ENCODE results near the gene DYNC1I2. TPM values are rescaled to one million over a fixed set of nuclear protein-coding genes. Genes with fewer than 3 reads are reported as not detected.

Gene DYNC1I2
- polyA plus RNA-seq, 1 of the 3 experiments (the other 2 are of a cell fraction): 99.7 TPM

DNA sequence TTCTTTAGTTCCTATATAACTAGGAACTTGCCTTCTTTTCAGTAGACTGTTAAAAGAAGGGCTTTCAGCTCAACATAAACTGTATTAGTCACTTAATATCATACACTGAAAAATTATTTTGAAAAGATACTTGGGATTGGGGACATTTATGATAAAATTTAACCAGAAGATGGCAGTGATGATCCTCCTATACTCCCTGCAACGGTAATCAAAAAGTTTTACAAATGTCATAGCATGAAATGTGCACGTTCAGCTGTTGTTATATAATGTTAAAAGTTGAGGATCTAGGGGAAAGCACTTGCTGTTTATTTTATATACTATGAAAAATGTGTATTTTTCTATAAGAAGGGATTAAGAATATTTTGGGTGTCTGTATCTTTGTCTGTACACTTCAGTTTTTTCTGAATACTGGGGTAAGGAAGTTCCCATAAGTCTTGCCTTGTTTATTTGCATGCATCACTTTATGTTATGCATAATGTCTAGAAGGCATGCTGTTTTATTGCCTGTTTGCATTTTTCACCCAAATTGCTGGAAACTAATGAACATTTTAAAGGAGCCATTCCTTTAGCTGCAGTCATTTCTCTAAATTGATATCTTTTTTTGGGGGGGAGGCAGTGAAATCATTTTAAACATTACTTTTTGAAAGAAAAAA lies 19.0 kb downstream of the DYNC1I2 start:
- Histone ChIP-seq H2AFZ (ENCODE audit: low read depth) (no peak overlapping the region), H3K9me2 (no peaks in the 10 kb centered on the region), H3K79me2 (ENCODE audit: insufficient read depth) (peaks cover 93% of the 10 kb centered on the region), H3K4me3 (ENCODE audit: low read depth in 2 of 2, low read length in 1 of 2) (no peak overlapping the region), H3K9ac (no peak overlapping the region), H3K9me3 (no peaks in the 10 kb centered on the region), H3K27ac (ENCODE audit: low read depth in 2 of 2, low read length in 1 of 2) (no peak overlapping the region; a peak in 1 of 4 replicates), H3K36me3 (replicated peaks in 1 of 2; ENCODE audit: control insufficient read depth in 1 of 2, insufficient read depth in 2 of 2, low read length in 1 of 2) (peaks cover 10 to 25% of the 10 kb centered on the region in 2 experiments), H3K4me2 (no peak overlapping the region), H3K27me3 (ENCODE audit: insufficient read depth) (no peaks in the 10 kb centered on the region), H3K4me1 (ENCODE audit: control insufficient read depth in 1 of 2, insufficient read depth in 2 of 2, low read depth in 1 of 2, low read length in 1 of 2) (peaks cover 0 to 48% of the 10 kb centered on the region in 2 experiments; a peak in 3 of 4 replicates), H4K20me1 (ENCODE audit: insufficient read depth) (peaks cover 48% of the 10 kb centered on the region), H3F3A (replicated peaks; ENCODE audit: insufficient read depth) (peaks cover 40% of the 10 kb centered on the region)
- 24% methylated on average over 2 of the region's 2 CpGs for WGBS (ENCODE audit: low lambda C conversion rate)
- TF ChIP-seq RFX5 (IDR thresholded peaks at IDR 0.05; ENCODE audit: low read length): no peak
- TF ChIP-seq, protein P1, sequence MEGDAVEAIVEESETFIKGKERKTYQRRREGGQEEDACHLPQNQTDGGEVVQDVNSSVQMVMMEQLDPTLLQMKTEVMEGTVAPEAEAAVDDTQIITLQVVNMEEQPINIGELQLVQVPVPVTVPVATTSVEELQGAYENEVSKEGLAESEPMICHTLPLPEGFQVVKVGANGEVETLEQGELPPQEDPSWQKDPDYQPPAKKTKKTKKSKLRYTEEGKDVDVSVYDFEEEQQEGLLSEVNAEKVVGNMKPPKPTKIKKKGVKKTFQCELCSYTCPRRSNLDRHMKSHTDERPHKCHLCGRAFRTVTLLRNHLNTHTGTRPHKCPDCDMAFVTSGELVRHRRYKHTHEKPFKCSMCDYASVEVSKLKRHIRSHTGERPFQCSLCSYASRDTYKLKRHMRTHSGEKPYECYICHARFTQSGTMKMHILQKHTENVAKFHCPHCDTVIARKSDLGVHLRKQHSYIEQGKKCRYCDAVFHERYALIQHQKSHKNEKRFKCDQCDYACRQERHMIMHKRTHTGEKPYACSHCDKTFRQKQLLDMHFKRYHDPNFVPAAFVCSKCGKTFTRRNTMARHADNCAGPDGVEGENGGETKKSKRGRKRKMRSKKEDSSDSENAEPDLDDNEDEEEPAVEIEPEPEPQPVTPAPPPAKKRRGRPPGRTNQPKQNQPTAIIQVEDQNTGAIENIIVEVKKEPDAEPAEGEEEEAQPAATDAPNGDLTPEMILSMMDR (IDR thresholded peaks at IDR 0.05): peak; percentile 66
- TF ChIP-seq, protein P2, sequence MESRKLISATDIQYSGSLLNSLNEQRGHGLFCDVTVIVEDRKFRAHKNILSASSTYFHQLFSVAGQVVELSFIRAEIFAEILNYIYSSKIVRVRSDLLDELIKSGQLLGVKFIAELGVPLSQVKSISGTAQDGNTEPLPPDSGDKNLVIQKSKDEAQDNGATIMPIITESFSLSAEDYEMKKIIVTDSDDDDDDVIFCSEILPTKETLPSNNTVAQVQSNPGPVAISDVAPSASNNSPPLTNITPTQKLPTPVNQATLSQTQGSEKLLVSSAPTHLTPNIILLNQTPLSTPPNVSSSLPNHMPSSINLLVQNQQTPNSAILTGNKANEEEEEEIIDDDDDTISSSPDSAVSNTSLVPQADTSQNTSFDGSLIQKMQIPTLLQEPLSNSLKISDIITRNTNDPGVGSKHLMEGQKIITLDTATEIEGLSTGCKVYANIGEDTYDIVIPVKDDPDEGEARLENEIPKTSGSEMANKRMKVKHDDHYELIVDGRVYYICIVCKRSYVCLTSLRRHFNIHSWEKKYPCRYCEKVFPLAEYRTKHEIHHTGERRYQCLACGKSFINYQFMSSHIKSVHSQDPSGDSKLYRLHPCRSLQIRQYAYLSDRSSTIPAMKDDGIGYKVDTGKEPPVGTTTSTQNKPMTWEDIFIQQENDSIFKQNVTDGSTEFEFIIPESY (IDR thresholded peaks at IDR 0.05; ENCODE audit: borderline replicate concordance, low read depth): no peak
- no peak for TF ChIP-seq ELF1 (IDR thresholded peaks at IDR 0.05)
- no peak for TF ChIP-seq NFIC (IDR thresholded peaks at IDR 0.05; ENCODE audit: borderline replicate concordance)
- peak; percentile 69 for TF ChIP-seq RAD21 (IDR thresholded peaks at IDR 0.05; ENCODE audit: low read length)
- no peak for TF ChIP-seq MXI1 (IDR thresholded peaks at IDR 0.05; ENCODE audit: low read depth, low read length)
- no peak for TF ChIP-seq TCF12 (IDR thresholded peaks at IDR 0.05)
- peak; percentile 29; the same call in 1 of the 2 replicates for TF ChIP-seq SMC3 (IDR thresholded peaks at IDR 0.05; ENCODE audit: low read depth, low read length)
- ChIA-PET CTCF (interaction anchor here (0.5 to 7.7 kb wide), 26 partner anchors 8 to 759 kb away, joined by 3 to 96 read pairs (median 4); partner anchors contain the start of genes DLX2 and DYNC1I2), POLR2A (interaction anchor here (0.5 to 0.6 kb wide), 2 partner anchors 75 to 409 kb away, joined by 3 read pairs; no protein-coding TSS in a partner anchor)
- peak; percentile 31 for DNase-seq

DNA sequence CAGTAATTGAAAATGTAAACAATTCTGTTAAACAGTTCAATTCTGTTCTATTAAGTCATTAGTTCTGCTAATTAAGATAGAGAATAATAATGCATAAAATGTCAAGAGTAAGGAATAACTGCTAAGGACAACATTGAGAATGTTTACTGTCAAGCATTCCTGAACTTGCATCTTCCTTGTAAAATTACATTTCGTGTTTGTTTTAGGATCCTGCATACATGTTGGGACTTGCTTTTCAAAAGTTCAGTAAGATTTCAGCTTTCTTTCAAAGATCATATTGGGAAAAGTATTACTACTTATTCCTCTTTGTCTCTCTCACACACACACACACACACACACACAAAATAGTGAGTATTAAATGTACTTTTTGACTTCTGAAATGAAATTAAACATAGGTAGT lies 20.5 kb downstream of the DYNC1I2 start:
- Histone ChIP-seq H3K4me3 (ENCODE audit: low read depth in 2 of 2, low read length in 1 of 2) (no peak overlapping the region), H3K79me2 (ENCODE audit: insufficient read depth) (peaks cover 83% of the 10 kb centered on the region), H3K9me2 (no peaks in the 10 kb centered on the region), H3K27me3 (ENCODE audit: insufficient read depth) (no peaks in the 10 kb centered on the region), H3K36me3 (replicated peaks in 1 of 2; ENCODE audit: control insufficient read depth in 1 of 2, insufficient read depth in 2 of 2, low read length in 1 of 2) (peaks cover 11 to 22% of the 10 kb centered on the region in 2 experiments), H3K9me3 (no peaks in the 10 kb centered on the region), H3F3A (replicated peaks; ENCODE audit: insufficient read depth) (peaks cover 48% of the 10 kb centered on the region), H3K4me1 (ENCODE audit: control insufficient read depth in 1 of 2, insufficient read depth in 2 of 2, low read depth in 1 of 2, low read length in 1 of 2) (peaks cover 0 to 48% of the 10 kb centered on the region in 2 experiments; a peak in 2 of 4 replicates), H3K4me2 (no peak overlapping the region), H3K9ac (no peak overlapping the region), H4K20me1 (ENCODE audit: insufficient read depth) (peaks cover 42% of the 10 kb centered on the region), H2AFZ (ENCODE audit: low read depth) (no peak overlapping the region), H3K27ac (ENCODE audit: low read depth in 2 of 2, low read length in 1 of 2) (0 out of 4 replicates have a peak overlapping the region, but pooled peaks of 1 of the 2 experiments have one; percentile 2)
- 97% methylated on average over 1 of the region's 1 CpG for WGBS (ENCODE audit: low lambda C conversion rate)
- CTCF ChIA-PET: interaction anchor here (0.6 to 7.7 kb wide), 6 partner anchors 10 to 962 kb away, joined by 3 to 96 read pairs (median 5); partner anchors contain the start of gene DLX2
- no peak for DNase-seq
- POLR2A ChIA-PET: no interaction called here
- no peak for TF ChIP-seq GABPA (IDR thresholded peaks at IDR 0.05; ENCODE audit: low read depth)
- TF ChIP-seq TCF12 (IDR thresholded peaks at IDR 0.05): no peak
- TF ChIP-seq SIN3A (IDR thresholded peaks at IDR 0.05; ENCODE audit: borderline replicate concordance, low read depth, low read length): no peak
- TF ChIP-seq, protein P3, sequence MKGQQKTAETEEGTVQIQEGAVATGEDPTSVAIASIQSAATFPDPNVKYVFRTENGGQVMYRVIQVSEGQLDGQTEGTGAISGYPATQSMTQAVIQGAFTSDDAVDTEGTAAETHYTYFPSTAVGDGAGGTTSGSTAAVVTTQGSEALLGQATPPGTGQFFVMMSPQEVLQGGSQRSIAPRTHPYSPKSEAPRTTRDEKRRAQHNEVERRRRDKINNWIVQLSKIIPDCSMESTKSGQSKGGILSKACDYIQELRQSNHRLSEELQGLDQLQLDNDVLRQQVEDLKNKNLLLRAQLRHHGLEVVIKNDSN (IDR thresholded peaks at IDR 0.05; ENCODE audit: borderline replicate concordance, low read depth): no peak
- no peak for TF ChIP-seq CHD2 (IDR thresholded peaks at IDR 0.05; ENCODE audit: low read length, partially characterized antibody)
- no peak for TF ChIP-seq GATA2 (CRISPR knock-in tag; IDR thresholded peaks at IDR 0.05)
- TF ChIP-seq, protein P4, sequence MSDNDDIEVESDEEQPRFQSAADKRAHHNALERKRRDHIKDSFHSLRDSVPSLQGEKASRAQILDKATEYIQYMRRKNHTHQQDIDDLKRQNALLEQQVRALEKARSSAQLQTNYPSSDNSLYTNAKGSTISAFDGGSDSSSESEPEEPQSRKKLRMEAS (IDR thresholded peaks at IDR 0.05; ENCODE audit: low read depth): no peak
- TF ChIP-seq, protein P5, sequence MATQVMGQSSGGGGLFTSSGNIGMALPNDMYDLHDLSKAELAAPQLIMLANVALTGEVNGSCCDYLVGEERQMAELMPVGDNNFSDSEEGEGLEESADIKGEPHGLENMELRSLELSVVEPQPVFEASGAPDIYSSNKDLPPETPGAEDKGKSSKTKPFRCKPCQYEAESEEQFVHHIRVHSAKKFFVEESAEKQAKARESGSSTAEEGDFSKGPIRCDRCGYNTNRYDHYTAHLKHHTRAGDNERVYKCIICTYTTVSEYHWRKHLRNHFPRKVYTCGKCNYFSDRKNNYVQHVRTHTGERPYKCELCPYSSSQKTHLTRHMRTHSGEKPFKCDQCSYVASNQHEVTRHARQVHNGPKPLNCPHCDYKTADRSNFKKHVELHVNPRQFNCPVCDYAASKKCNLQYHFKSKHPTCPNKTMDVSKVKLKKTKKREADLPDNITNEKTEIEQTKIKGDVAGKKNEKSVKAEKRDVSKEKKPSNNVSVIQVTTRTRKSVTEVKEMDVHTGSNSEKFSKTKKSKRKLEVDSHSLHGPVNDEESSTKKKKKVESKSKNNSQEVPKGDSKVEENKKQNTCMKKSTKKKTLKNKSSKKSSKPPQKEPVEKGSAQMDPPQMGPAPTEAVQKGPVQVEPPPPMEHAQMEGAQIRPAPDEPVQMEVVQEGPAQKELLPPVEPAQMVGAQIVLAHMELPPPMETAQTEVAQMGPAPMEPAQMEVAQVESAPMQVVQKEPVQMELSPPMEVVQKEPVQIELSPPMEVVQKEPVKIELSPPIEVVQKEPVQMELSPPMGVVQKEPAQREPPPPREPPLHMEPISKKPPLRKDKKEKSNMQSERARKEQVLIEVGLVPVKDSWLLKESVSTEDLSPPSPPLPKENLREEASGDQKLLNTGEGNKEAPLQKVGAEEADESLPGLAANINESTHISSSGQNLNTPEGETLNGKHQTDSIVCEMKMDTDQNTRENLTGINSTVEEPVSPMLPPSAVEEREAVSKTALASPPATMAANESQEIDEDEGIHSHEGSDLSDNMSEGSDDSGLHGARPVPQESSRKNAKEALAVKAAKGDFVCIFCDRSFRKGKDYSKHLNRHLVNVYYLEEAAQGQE (IDR thresholded peaks at IDR 0.05; ENCODE audit: low read depth, low read length): no peak
- no peak for TF ChIP-seq EZH2phosphoT487 (IDR thresholded peaks at IDR 0.05; ENCODE audit: borderline replicate concordance, low read depth)
- no peak for TF ChIP-seq FOSL2 (IDR thresholded peaks at IDR 0.05; ENCODE audit: borderline replicate concordance, low read depth)
- no peak for TF ChIP-seq MEF2A (IDR thresholded peaks at IDR 0.05; ENCODE audit: borderline replicate concordance, low read depth)

Measured in SK-N-SH (cell line).